ENCODE data around the gene C1QBP. TPM values are rescaled to one million over a fixed set of nuclear protein-coding genes. Genes with fewer than 3 reads are reported as not detected.

C1QBP gene
- total RNA-seq, 1 donor: 137 TPM

GRCh38 chr17:5485270-5486205 is 46.6 kb upstream of the C1QBP start, which contains the start of gene DERL2:
Gene DERL2, minus strand, starts transcription at chr17:5486178. Its CDS starts 17 bp downstream, at chr17:5486161.
- no peaks in the 10 kb centered on the region for H3K9me3 ChIP-seq (ENCODE audit: low read depth, low read length)
- H3K27ac ChIP-seq (ENCODE audit: low read depth, low read length): peak within 1 kb of the TSS; percentile 97
- H4K20me1 ChIP-seq (ENCODE audit: insufficient read depth, low read length): no peaks in the 10 kb centered on the region
- no peaks in the 10 kb centered on the region for H3K27me3 ChIP-seq (ENCODE audit: insufficient read depth, low read length)
- H3K4me1 ChIP-seq (ENCODE audit: insufficient read depth, low read length): peaks cover 29% of the 10 kb centered on the region
- H3K4me2 ChIP-seq (ENCODE audit: insufficient read depth, low read length): peak within 1 kb of the TSS; percentile 99
- no peak for DNase-seq (ENCODE audit: insufficient read length, low spot score, missing footprints)
- H2AFZ ChIP-seq (ENCODE audit: low read length): peak within 1 kb of the TSS; percentile 91
- H3K79me2 ChIP-seq (ENCODE audit: insufficient read depth, low read length): peaks cover 72% of the 10 kb centered on the region
- TF ChIP-seq CTCF (IDR thresholded peaks at IDR 0.05; ENCODE audit: extremely low read depth, low read depth, low read length): no peak
- H3K4me3 ChIP-seq (ENCODE audit: insufficient read depth, low read length): peak within 1 kb of the TSS; percentile 99
- peaks cover 73% of the 10 kb centered on the region for H3K36me3 ChIP-seq (ENCODE audit: insufficient read depth, low read length)

GRCh38 chr17:5481451-5481850 is 42.5 kb upstream of the C1QBP start:
- peaks cover 78% of the 10 kb centered on the region for H3K79me2 ChIP-seq (ENCODE audit: insufficient read depth, low read length)
- no peaks in the 10 kb centered on the region for H3K27me3 ChIP-seq (ENCODE audit: insufficient read depth, low read length)
- no peak overlapping the region for H3K27ac ChIP-seq (ENCODE audit: low read depth, low read length)
- H4K20me1 ChIP-seq (ENCODE audit: insufficient read depth, low read length): no peaks in the 10 kb centered on the region
- H3K36me3 ChIP-seq (ENCODE audit: insufficient read depth, low read length): peaks cover 84% of the 10 kb centered on the region
- no peak overlapping the region for H3K4me3 ChIP-seq (ENCODE audit: insufficient read depth, low read length)
- H2AFZ ChIP-seq (ENCODE audit: low read length): no peak overlapping the region
- DNase-seq (ENCODE audit: insufficient read length, low spot score, missing footprints): no peak
- peaks cover 16% of the 10 kb centered on the region for H3K4me1 ChIP-seq (ENCODE audit: insufficient read depth, low read length)
- no peaks in the 10 kb centered on the region for H3K9me3 ChIP-seq (ENCODE audit: low read depth, low read length)
- TF ChIP-seq CTCF (IDR thresholded peaks at IDR 0.05; ENCODE audit: extremely low read depth, low read depth, low read length): no peak
- no peak overlapping the region for H3K4me2 ChIP-seq (ENCODE audit: insufficient read depth, low read length)

- Histone ChIP-seq H3K27ac (ENCODE audit: low read depth, low read length) (no peak overlapping the region), H3K79me2 (ENCODE audit: insufficient read depth, low read length) (peaks cover 78% of the 10 kb centered on the region), H3K36me3 (ENCODE audit: insufficient read depth, low read length) (peaks cover 86% of the 10 kb centered on the region), H3K4me3 (ENCODE audit: insufficient read depth, low read length) (no peak overlapping the region), H3K4me2 (ENCODE audit: insufficient read depth, low read length) (no peak overlapping the region), H2AFZ (ENCODE audit: low read length) (no peak overlapping the region), H4K20me1 (ENCODE audit: insufficient read depth, low read length) (no peaks in the 10 kb centered on the region), H3K4me1 (ENCODE audit: insufficient read depth, low read length) (peaks cover 16% of the 10 kb centered on the region), H3K9me3 (ENCODE audit: low read depth, low read length) (no peaks in the 10 kb centered on the region), H3K27me3 (ENCODE audit: insufficient read depth, low read length) (no peaks in the 10 kb centered on the region)
- DNase-seq (ENCODE audit: insufficient read length, low spot score, missing footprints): no peak
- no peak for TF ChIP-seq CTCF (IDR thresholded peaks at IDR 0.05; ENCODE audit: extremely low read depth, low read depth, low read length)
Measured at GRCh38 chr17:5480962-5481361, 42.0 kb upstream of the C1QBP start.

GRCh38 chr17:5478992-5479391 is 40.0 kb upstream of the C1QBP start:
- Histone ChIP-seq H3K79me2 (ENCODE audit: insufficient read depth, low read length) (peaks cover 58% of the 10 kb centered on the region), H3K27ac (ENCODE audit: low read depth, low read length) (no peak overlapping the region), H3K27me3 (ENCODE audit: insufficient read depth, low read length) (no peaks in the 10 kb centered on the region), H3K4me3 (ENCODE audit: insufficient read depth, low read length) (no peak overlapping the region), H3K36me3 (ENCODE audit: insufficient read depth, low read length) (peaks cover 92% of the 10 kb centered on the region), H3K4me2 (ENCODE audit: insufficient read depth, low read length) (no peak overlapping the region), H4K20me1 (ENCODE audit: insufficient read depth, low read length) (no peaks in the 10 kb centered on the region), H2AFZ (ENCODE audit: low read length) (no peak overlapping the region), H3K4me1 (ENCODE audit: insufficient read depth, low read length) (peaks cover 3% of the 10 kb centered on the region), H3K9me3 (ENCODE audit: low read depth, low read length) (no peaks in the 10 kb centered on the region)
- no peak for TF ChIP-seq CTCF (IDR thresholded peaks at IDR 0.05; ENCODE audit: extremely low read depth, low read depth, low read length)
- DNase-seq (ENCODE audit: insufficient read length, low spot score, missing footprints): no peak
